HG02973 (cell line): ENCODE results near the gene PDHB.
"Not testable (repeated sequence)": the region's sequence is repeated elsewhere in the genome, so short reads cannot be mapped to it uniquely, and the experiment has no call there.

Experiments
- ATAC-seq: cut with Tn5 transposase; IDR thresholded peaks from one replicate; pipeline ENCODE4 v1.9.1; 2021; ENCODE audit warnings: moderate library complexity; ENCODE audit not compliant: unreplicated experiment

Gene PDHB

GRCh38 chr3:58440996-58441355 is 7.3 kb upstream of the PDHB start:
- not testable (repeated sequence) for ATAC-seq

- ATAC-seq, result not testable (repeated sequence)
These were observed 3.6 kb upstream of the PDHB start for GRCh38 chr3:58437276-58437675.

GRCh38 chr3:58434990-58435389 is 1.4 kb upstream of the PDHB start:
- ATAC-seq, result no peak

GRCh38 chr3:58434511-58434910 is 879 bp upstream of the PDHB start:
- no peak for ATAC-seq

- no peak for ATAC-seq
These were observed 504 bp upstream of the PDHB start for GRCh38 chr3:58434168-58434504.

DNA sequence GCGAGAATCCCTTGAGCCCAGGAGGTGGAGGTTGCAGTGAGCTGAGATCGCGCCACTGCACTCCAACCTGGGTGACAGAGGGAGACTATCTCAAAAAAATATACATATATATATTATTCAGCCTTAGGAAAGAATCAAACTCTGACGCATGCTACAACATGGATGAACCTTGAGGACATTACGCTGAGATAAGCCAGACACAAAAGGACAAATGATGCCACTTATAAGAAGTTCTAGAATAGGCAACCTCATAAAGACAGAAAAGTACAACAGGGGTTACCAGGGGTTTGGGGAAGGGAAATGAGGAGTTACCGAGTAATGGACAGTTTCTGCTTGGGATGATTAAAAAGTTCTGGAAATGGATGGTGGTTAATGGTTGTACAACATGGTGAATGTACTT is 727 bp downstream of the PDHB start:
- no peak for ATAC-seq

DNA sequence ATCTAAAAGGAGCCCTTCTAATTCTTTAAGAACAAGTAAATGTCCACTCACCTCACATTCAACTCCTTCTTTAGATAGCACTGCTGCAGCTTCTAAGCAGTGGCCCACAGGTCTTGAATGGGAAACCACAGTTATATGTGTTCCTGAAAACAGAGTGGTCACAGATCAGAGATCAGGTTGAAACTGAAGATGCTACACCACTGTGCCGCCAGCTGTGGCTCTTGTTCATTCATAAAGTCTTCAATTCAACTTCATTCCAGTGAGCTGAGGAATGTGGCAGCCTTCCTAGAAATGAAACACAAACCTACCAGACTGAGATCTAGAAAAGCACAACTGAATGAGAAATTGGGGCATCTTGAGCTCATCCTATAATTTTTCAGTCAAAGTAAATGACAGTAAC is 4.0 kb downstream of the PDHB start:
- ATAC-seq, result peak; percentile 43

DNA sequence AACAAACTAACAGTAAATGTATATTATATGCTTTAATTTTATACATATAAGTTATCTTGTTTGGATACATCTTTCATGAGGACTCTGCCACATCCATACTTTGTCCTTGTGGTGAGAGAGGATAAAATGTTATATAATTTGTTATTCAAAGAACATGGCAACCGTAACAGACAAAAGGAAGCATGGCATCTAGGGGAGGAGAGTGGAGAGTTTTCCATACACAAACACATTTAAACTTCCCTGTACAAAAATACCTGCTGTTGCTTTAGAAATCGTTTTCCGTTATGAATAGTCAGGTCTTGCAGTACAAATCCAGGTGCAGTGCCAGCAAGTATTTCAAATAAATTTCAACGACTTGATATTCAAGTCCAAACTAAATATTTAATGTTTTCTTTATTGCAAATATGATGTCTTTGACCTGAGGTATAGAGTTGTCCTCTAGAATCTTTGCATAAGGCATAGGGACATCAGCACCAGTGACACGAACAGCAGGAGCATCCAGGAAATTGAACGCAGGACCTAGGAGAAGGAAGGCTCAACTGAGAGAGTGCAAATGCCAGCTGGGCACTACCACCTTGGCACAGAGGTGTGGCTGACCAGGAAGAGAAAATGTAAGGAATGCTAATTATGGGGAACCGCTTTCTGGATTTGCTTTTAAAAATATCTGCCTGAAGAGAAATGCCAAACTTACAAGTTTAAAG is 5.8 kb downstream of the PDHB start:
- ATAC-seq, result no peak

GRCh38 chr3:58425782-58426181 is 7.8 kb downstream of the PDHB start:
- no peak for ATAC-seq

DNA sequence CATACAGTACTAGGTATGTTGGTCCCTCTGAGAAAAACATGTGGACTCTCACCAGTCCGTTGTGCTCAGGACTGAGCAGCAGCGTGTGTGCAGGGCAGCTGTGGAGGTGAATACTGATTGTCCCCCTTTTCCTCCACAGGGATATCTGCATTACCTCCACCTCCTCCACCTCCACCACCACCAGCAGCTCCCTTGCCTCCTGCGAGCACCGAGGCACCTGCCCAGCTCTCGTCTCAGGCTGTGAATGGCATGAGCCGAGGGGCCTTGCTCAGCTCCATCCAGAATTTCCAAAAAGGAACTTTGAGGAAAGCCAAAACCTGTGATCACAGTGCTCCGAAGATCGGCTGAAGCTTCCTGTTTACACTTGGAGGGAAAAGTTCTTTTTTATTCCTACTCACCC is 9.0 kb downstream of the PDHB start:
- no peak for ATAC-seq

GRCh38 chr3:58422756-58423325 is 10.8 kb downstream of the PDHB start:
- ATAC-seq, result no peak

- ATAC-seq, result no peak
These were observed 12.6 kb downstream of the PDHB start for GRCh38 chr3:58421004-58421403.

GRCh38 chr3:58419780-58420507 is 13.7 kb downstream of the PDHB start:
- peak; percentile 78 for ATAC-seq

- no peak for ATAC-seq
These were observed 15.4 kb downstream of the PDHB start for GRCh38 chr3:58418227-58418626.

- ATAC-seq, result no peak
These were observed 16.6 kb downstream of the PDHB start for GRCh38 chr3:58417075-58417474.

DNA sequence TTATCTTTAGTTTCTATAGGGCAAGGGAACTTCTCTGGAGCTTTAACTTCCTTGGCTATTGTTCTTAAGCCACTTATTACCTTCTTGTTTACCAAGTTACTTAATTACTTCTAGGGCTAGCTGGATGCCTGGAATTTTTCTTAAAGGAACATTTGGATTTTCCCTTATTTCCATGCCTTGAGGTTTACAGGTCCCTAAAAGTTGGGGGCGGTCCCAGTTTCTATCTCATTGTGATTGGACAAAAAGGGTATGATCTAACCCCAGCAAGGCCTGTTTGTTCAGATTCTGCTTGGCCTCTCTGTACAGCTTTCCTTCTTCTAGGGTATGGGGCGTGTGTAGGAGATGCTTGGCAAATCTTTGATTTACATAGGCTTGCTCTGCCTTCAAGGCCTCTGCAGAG is 17.4 kb downstream of the PDHB start:
- no peak for ATAC-seq

GRCh38 chr3:58414538-58415197 is 19.0 kb downstream of the PDHB start:
- no peak for ATAC-seq

GRCh38 chr3:58411851-58412830 is 21.5 kb downstream of the PDHB start:
- ATAC-seq, result no peak

DNA sequence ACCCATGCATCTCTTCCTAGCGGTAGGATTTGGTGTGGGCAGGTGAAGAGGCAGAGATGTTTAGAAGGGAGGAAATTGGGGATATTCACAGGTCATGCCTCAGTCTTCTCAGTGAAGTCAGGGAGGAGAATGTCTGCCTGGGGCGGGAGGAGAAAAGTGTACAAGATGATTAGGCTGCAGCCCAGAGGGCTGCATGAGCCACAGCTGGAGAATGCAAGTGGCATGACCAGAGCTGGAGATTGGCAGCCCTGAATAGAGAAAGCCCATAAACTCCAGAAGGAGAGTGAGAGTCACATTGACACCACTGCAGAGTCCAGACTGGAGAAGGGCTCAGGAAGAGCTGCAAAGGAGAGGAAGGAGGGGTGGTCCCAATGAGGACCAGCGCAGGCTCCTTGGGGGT is 22.6 kb downstream of the PDHB start:
- ATAC-seq, result no peak

DNA sequence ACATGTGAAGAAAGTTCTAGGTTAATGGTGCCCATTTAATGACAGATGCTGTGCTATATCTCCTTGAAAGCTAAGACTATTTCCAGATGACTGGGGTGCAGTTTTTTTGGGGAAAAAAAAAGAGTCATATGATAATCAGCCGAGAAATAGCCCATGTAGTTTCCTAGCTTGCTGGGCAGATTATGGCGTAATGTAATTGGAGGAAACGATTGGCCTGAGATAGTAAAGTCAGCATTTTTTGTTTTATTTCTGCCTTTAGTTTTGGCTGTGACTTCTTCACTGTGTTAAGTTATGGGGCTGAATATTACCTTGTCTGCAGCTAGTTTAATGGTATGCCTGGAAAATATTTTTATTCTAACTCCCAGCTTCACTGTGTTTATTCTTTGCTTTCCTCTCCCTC is 24.0 kb downstream of the PDHB start:
- ATAC-seq, result no peak

- no peak for ATAC-seq
These were observed 24.7 kb downstream of the PDHB start for GRCh38 chr3:58408906-58409305.
